ENCODE results near the gene RASGEF1C. TPM values are rescaled to one million over a fixed set of nuclear protein-coding genes. Genes with fewer than 3 reads are reported as not detected.

Gene RASGEF1C
- total and polyA plus RNA-seq, 10 of the 15 experiments (the other 5 are each of a cell fraction or from before 2014, with no cell fraction given) = not detected

GRCh38 chr5:180250329-180250728 is 41.3 kb upstream of the RASGEF1C start:
- ChIA-PET SMC1A (ENCODE audit: uncharacterized antibody, unreplicated experiment) (no interaction called here), POLR2A (no interaction called here), RAD21 (ENCODE audit: unreplicated experiment) (no interaction called here), CTCF (no interaction called here)
- no peaks in the 10 kb centered on the region for H4K20me1 ChIP-seq (ENCODE audit: control insufficient read depth, insufficient read depth)
- no peak overlapping the region for H3K4me3 ChIP-seq
- H2AFZ ChIP-seq (ENCODE audit: control insufficient read depth, low read depth, low read length) = no peak overlapping the region
- H3K4me2 ChIP-seq (ENCODE audit: control insufficient read depth, insufficient read depth) = no peak overlapping the region
- H3K4me1 ChIP-seq (ENCODE audit: control insufficient read depth, insufficient read depth, low read length) = no peaks in the 10 kb centered on the region
- H3K36me3 ChIP-seq (ENCODE audit: control insufficient read depth in 2 of 2, insufficient read depth in 2 of 2, low read length in 1 of 2) = peaks cover 2 to 18% of the 10 kb centered on the region in 2 experiments
- 100% methylated on average over 4 of the region's 4 CpGs for WGBS (ENCODE audit: insufficient coverage, insufficient replicate concordance, low lambda C conversion rate, missing lambda C conversion rate)
- no peak overlapping the region for H3K9ac ChIP-seq (ENCODE audit: control insufficient read depth, insufficient read depth, low read length)
- no TSS peak for BruUV-seq (replicated peaks)
- no peaks in the 10 kb centered on the region for H3K79me2 ChIP-seq (ENCODE audit: control insufficient read depth, insufficient read depth, low read length)
- FAIRE-seq = no peak
- no peak overlapping the region for H3K27ac ChIP-seq (ENCODE audit: control insufficient read depth, insufficient read depth)
- intact Hi-C loops (cut with micrococcal nuclease; ENCODE audit: unreplicated experiment) (no loop called here), in situ Hi-C loops (cut with MboI) (no loop called here)
- TF ChIP-seq NR2C2 (IDR thresholded peaks at IDR 0.05; ENCODE audit: borderline replicate concordance, control insufficient read depth, insufficient read length, low read depth) = no peak
- no peak for TF ChIP-seq E2F8 (IDR thresholded peaks at IDR 0.05; ENCODE audit: low read depth, partially characterized antibody)
- TF ChIP-seq TCF3 (IDR thresholded peaks at IDR 0.05; ENCODE audit: borderline replicate concordance, insufficient read depth, low read depth, low read length) = no peak
- no peak for TF ChIP-seq E2F4 (IDR thresholded peaks at IDR 0.05; ENCODE audit: low read depth, low read length)
- no peak for TF ChIP-seq SIN3A (IDR thresholded peaks at IDR 0.05; ENCODE audit: low read depth, low read length)
- TF ChIP-seq ZNF217 (IDR thresholded peaks at IDR 0.05) = no peak
- no peak for TF ChIP-seq LARP7 (IDR thresholded peaks at IDR 0.05)
- TF ChIP-seq EZH2 (IDR thresholded peaks at IDR 0.05; ENCODE audit: borderline replicate concordance, control insufficient read depth, low read depth, low read length) = no peak
- TF ChIP-seq MLLT1 (IDR thresholded peaks at IDR 0.05) = no peak
- TF ChIP-seq ZBED1 (IDR thresholded peaks at IDR 0.05; ENCODE audit: borderline replicate concordance) = no peak
- TF ChIP-seq GATAD2B (conservative IDR thresholded peaks at IDR 0.05; ENCODE audit: low read depth) = no peak
- no peak for TF ChIP-seq RCOR1 (conservative IDR thresholded peaks at IDR 0.05; ENCODE audit: low read depth, low read length)
- no peak for TF ChIP-seq NFIC (IDR thresholded peaks at IDR 0.05; ENCODE audit: low read depth, low read length)
- no peaks in the 10 kb centered on the region for H3K27me3 ChIP-seq (replicated peaks in 1 of 2; ENCODE audit: control insufficient read depth in 2 of 2, insufficient read depth in 2 of 2, low read length in 1 of 2)
- ATAC-seq = no peak
- H3K9me3 ChIP-seq (replicated peaks; ENCODE audit: control insufficient read depth, insufficient read depth, low read length) = peaks cover 37% of the 10 kb centered on the region; the same call in 2 of the 3 replicates
- no peak for DNase-seq (ENCODE audit: low read depth, low spot score)

All from GM12878 (cell line).